Erythroblast (primary cell): ENCODE results near the gene PTPRD.

Experiments used
- GATA1 ChIP-seq: IDR thresholded peaks from 2 replicates; pipeline ENCODE4 v1.6.1; 2011; ENCODE audit warnings: low read depth, mild to moderate bottlenecking, control low read depth, low read length, moderate library complexity
- POLR2A ChIP-seq: IDR thresholded peaks from 2 replicates; pipeline ENCODE4 v1.6.1; 2011; ENCODE audit warnings: mild to moderate bottlenecking, low read length

GRCh38 chr9:9855177-9856078, 757.4 kb downstream of the PTPRD start:
- TF ChIP-seq POLR2A (no peak), GATA1 (no peak)
